Psoas muscle (tissue), 8 donors: ENCODE measurements around the gene LZTS2. TPM values are rescaled to one million over a fixed set of nuclear protein-coding genes. Genes with fewer than 3 reads are reported as not detected.

Experiments used
- ATAC-seq, 4 donors: fragments of 200-7000 bp; cut with Tn5 transposase; one replicate each; pipeline ENCODE4 v1.9.1; 2020; ENCODE audit warnings: moderate library complexity in 3 of 4, mild to moderate bottlenecking in 2 of 4
- DNase-seq, 2 donors: peaks; one replicate each; pipeline ENCODE4 v3.0.0-alpha.2; 2020
- H3K27ac ChIP-seq: fragments of 200-600 bp; one replicate; pipeline ENCODE4 v1.8.0; 2022
- H3K27me3 ChIP-seq, 3 donors: fragments of 200-600 bp in 1 of 3; one replicate each; pipeline versions ENCODE4 v1.6.1 to v1.8.0; 2013 to 2022; ENCODE audit warnings: low read length in 2 of 3, mild to moderate bottlenecking in 2 of 3, moderate library complexity in 1 of 3; ENCODE audit not compliant: insufficient read depth in 3 of 3
- H3K36me3 ChIP-seq, 2 donors: fragments of 200-600 bp in 1 of 2; one replicate each; pipeline versions ENCODE4 v1.6.1 to v1.8.0; 2013 to 2022; ENCODE audit warnings: low read depth in 1 of 2, mild to moderate bottlenecking in 1 of 2, moderate library complexity in 1 of 2; ENCODE audit not compliant: insufficient read depth in 1 of 2
- H3K4me1 ChIP-seq: fragments of 200-600 bp; one replicate; pipeline ENCODE4 v1.8.0; 2022
- H3K4me3 ChIP-seq: fragments of 200-600 bp; one replicate; pipeline ENCODE4 v1.8.0; 2022; ENCODE audit warnings: mild to moderate bottlenecking
- H3K9me3 ChIP-seq: fragments of 200-600 bp; one replicate; pipeline ENCODE4 v1.8.0; 2022
- WGBS, 3 donors: extraction: QIAGEN DNeasy Blood & Tissue Kit; methylation state at CpG; one replicate each; pipeline versions ENCODE4 v1.1.6 to v1.1.7; 2013; 5-methylcytosine and 5-hydroxymethylcytosine counted together
- intact Hi-C, 2 donors: fragments of 100-400 bp; cut with DNase I; formaldehyde crosslinking; loops; one replicate each; pipeline versions ENCODE4 v1.11.0 to v1.14.2; 2022
- polyA plus RNA-seq, 3 donors: library from polyadenylated mRNA; stranded (reverse); fragments of 200-250 nt; gene quantifications; one replicate each; pipeline ENCODE4 v1.2.3, GENCODE V29; 2013
- total RNA-seq, 4 donors: library from RNA; stranded (reverse); fragmentation: NEBNext Ultra II Directional in 2 of 4; extraction: Animal tissue kit (Norgen Biotek cat#: 25700) in 2 of 4; gene quantifications; one replicate each; pipeline versions ENCODE4 v1.2.1 to v1.2.4, GENCODE V29; 2021 to 2023
- TF ChIP-seq, protein P1 (sequence below): fragments of 200-600 bp; IDR thresholded peaks from one replicate; pipeline ENCODE4 v1.8.0; 2022; ENCODE audit warnings: antibody characterized with exemption
- donor health status: healthy with polysubstance abuse.
- donor health status: DM: no; HTN: no; CAD: no; lungs with moderate emphysema.
- donor health status: Bipolar disorder and iron deficiency.
- donor health status: healthy.
- donor health status: DM: yes; HTN: yes; CAD: no.
- donor health status: DM: no; HTN: no; CAD: no.
- donor health status: DM: no; HTN: no; CAD: no.
- donor health status: DM: yes; HTN: yes; CAD: no.

The LZTS2 gene
- total and polyA plus RNA-seq, 7 donors, result 19.0 to 66.0 (median 24.6) TPM

DNA sequence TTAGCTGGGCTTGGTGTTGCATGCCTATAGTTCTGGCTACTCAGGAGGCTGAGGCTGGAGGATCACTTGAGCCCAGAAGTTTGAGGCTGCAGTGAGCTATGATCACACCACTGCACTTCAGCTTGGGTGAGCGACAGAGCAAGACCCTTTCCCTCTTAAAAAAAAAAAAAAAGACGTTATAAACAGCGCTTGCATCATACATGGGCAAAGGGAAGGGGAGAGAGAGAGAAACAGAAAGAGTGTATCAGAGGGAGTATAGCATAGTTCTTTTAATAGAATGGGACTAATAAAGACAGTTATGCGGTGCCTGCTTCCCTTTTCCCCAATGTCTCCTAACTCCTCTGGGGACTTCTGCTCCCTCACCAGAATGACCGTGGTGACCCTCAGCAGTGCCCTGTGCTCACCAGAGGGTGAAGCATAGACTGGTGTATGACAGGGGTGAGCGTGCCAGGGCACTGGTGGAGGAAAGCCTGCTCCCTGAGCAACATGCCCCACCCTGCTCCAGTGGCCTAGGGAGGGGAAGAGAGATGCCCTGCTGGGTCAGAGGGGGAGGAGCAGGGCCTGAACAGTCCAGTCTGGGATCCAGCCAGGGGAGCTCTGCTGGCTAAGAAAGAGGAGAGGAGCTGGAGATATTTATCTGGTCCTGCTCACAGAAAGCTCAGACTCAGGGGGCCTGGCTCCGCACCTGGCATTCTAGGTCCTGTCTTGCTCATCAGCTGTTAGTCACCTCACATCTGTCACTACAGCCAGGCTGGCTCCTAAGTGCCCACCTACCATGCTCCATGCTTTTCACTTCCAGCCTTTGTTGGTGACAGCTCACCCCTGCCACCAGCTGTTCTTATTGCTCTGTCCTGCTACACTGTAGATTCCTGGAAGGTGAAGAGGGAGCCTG, 29.1 kb downstream of the LZTS2 start:
- Histone ChIP-seq H3K4me1 (peaks cover 16% of the 10 kb centered on the region), H3K27ac (no peak overlapping the region), H3K36me3 (no peaks in the 10 kb centered on the region), H3K9me3 (no peaks in the 10 kb centered on the region), H3K4me3 (no peak overlapping the region), H3K27me3 (no peaks in the 10 kb centered on the region)
- intact Hi-C loops, result no loop called here
- ATAC-seq (no peak), DNase-seq (peak in 1 of 2 donors; percentile 55)
- 67 to 75% (median 72%) methylated on average over 7 of the region's 7 CpGs for WGBS, 3 donors
- TF ChIP-seq, protein P1, sequence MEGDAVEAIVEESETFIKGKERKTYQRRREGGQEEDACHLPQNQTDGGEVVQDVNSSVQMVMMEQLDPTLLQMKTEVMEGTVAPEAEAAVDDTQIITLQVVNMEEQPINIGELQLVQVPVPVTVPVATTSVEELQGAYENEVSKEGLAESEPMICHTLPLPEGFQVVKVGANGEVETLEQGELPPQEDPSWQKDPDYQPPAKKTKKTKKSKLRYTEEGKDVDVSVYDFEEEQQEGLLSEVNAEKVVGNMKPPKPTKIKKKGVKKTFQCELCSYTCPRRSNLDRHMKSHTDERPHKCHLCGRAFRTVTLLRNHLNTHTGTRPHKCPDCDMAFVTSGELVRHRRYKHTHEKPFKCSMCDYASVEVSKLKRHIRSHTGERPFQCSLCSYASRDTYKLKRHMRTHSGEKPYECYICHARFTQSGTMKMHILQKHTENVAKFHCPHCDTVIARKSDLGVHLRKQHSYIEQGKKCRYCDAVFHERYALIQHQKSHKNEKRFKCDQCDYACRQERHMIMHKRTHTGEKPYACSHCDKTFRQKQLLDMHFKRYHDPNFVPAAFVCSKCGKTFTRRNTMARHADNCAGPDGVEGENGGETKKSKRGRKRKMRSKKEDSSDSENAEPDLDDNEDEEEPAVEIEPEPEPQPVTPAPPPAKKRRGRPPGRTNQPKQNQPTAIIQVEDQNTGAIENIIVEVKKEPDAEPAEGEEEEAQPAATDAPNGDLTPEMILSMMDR, result no peak

DNA sequence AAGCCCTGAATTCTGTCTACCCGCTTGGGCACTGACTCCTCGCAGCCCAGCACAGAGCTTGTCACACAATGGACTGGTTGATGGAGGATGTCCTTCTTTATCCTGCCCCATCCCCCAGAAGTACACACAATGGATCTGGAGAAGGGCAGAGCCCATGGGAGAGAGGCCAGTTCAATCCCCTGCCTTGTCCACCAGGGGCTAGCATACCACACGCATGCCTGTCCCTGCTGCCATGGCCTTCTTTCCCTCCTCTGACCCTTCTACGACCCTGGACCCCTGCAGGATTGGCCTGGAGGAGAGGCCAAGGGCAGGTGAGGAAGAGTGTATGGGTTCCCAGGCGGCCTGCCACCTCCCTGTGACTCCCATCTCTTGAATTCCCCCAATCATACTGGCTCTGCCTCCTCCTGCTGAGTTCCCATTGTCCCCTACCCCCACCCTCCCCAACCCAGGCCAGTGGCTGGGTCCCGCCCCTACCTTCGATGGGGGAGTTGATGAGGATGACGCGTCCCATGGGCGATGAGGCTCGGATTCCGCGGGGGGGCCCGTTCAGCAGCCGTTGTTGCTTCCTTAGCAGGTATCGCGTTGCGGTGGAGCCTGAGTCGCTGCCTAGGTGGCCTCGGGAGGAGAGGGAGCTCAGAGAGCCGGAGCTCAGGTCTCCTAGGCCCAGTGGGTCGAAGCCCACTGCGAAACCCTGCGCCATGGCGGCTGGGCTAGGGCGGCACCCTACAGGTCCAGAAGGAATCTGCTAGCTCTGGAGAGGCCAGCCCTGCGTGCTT, 30.1 kb downstream of the LZTS2 start:
- Histone ChIP-seq H3K4me3 (no peak overlapping the region), H3K27ac (no peak overlapping the region), H3K4me1 (peaks cover 16% of the 10 kb centered on the region), H3K27me3 (no peaks in the 10 kb centered on the region), H3K9me3 (no peaks in the 10 kb centered on the region), H3K36me3 (peaks cover 0 to 3% of the 10 kb centered on the region in 2 donors)
- TF ChIP-seq, protein P1, result no peak
- DNase-seq, result peak in 1 of 2 donors; percentile 51
- ATAC-seq, result no peak
- intact Hi-C loops, result no loop called here
- 52 to 58% (median 56%) methylated on average over 26 to 27 of the region's 27 CpGs for WGBS, 3 donors

GRCh38 chr10:101030496-101031127, 31.0 kb downstream of the LZTS2 start:
- WGBS, 3 donors, result 13% methylated on average over 21 to 25 of the region's 25 CpGs
- ATAC-seq (no peak), DNase-seq (no peak)
- H3K27me3 ChIP-seq, result no peaks in the 10 kb centered on the region
- intact Hi-C loops, result no loop called here
- H3K4me3 ChIP-seq, result peak overlapping the region; percentile 84
- TF ChIP-seq, protein P1, result no peak
- H3K9me3 ChIP-seq, result no peaks in the 10 kb centered on the region
- H3K36me3 ChIP-seq, result peaks cover 0 to 12% of the 10 kb centered on the region in 2 donors
- H3K4me1 ChIP-seq, result peaks cover 16% of the 10 kb centered on the region
- H3K27ac ChIP-seq, result peak overlapping the region; percentile 88

DNA sequence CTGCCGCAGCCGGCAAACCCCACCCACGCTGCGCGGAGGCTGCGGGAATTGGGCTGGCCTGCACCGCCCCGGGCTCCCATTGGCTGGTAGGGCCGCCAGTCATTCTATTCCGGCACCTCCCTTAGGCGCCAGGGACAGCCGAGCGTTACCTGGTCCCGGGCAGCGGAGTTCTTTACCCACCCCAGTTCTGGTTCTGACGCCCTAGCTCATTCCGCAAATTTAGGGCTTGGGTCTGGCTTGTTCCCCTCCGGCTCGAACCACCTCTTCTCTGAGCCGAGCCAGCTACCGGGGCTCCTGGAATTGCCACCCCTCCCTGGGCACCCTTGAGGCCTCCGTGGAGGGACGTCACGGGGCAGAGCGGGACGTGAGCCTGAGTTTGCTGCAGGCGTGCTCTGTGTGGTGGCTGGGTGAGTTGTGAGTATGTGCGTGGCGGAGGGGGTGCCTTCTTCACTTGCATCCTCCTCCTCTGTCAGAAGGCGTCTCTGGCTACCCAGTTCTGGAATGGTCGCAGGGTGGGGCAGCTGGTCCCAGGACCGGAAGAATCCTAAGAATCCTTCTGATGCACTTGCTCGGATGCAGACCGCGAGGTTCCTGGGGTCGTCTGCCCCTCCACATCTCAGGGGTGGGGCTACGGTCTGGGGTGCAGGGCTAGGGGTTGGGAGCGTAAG, 31.7 kb downstream of the LZTS2 start, which contains the start of the genes PDZD7 and SFXN3:
Gene PDZD7 (minus strand): TSS at position 2 of the 668 bp plus-strand sequence. CDS start 910 bp downstream, outside the sequence.
Gene SFXN3 (plus strand): TSS at position 107 of the 668 bp plus-strand sequence. CDS start 3,461 bp downstream, outside the sequence.
- H3K36me3 ChIP-seq, result peaks cover 0 to 18% of the 10 kb centered on the region in 2 donors
- ATAC-seq (peak; percentile 93 to 96 (median 94)), DNase-seq (peak; percentile 98)
- 0 to 1% (median 0%) methylated on average over 36 to 38 of the region's 38 CpGs for WGBS, 3 donors
- TF ChIP-seq, protein P1, result no peak
- H3K27me3 ChIP-seq, result no peaks in the 10 kb centered on the region
- peak within 1 kb of the TSS; percentile 88 for H3K27ac ChIP-seq
- H3K4me1 ChIP-seq, result peaks cover 16% of the 10 kb centered on the region
- peak within 1 kb of the TSS; percentile 84 for H3K4me3 ChIP-seq
- no peaks in the 10 kb centered on the region for H3K9me3 ChIP-seq
- intact Hi-C loops, result no loop called here
